ENCODE measurements around the gene CHD1.

Gene CHD1

GRCh38 chr5:98928873-98929709, at the start of gene CHD1:
Gene CHD1 (minus strand): TSS chr5:98929007. CDS start chr5:98926386, 2,621 bp downstream.
- Histone ChIP-seq H3K9me3 (replicated peaks in 1 of 11) (no peaks in the 10 kb centered on the region), H4K20me1 (peaks cover 17 to 49% (median 36%) of the 10 kb centered on the region in 11 experiments; a peak in 20 of 22 replicates), H3K9ac (peak within 1 kb of the TSS; percentile 93 to 100 (median 99)), H3K27ac (peak within 1 kb of the TSS; percentile 95 to 100 (median 100)), H3K36me3 (peaks cover 17 to 27% (median 23%) of the 10 kb centered on the region in 11 experiments), H3K4me3 (peak within 1 kb of the TSS; percentile 78 to 97 (median 93)), H3K27me3 (no peaks in the 10 kb centered on the region), H3K4me1 (peaks cover 47 to 68% (median 60%) of the 10 kb centered on the region in 10 experiments), H3K4me2 (peak within 1 kb of the TSS; percentile 87 to 98 (median 89))
- TF ChIP-seq Cebpa-rat (IDR thresholded peaks at IDR 0.05), result peak; percentile 67 to 100 (median 96); a peak in 20 of 22 replicates

GRCh38 chr5:98978528-98978927, 49.7 kb upstream of the CHD1 start:
- Histone ChIP-seq H4K20me1 (no peaks in the 10 kb centered on the region), H3K27ac (no peak overlapping the region), H3K4me3 (no peak overlapping the region), H3K9ac (no peak overlapping the region), H3K27me3 (no peaks in the 10 kb centered on the region), H3K4me2 (no peak overlapping the region), H3K36me3 (no peaks in the 10 kb centered on the region), H3K4me1 (peaks cover 0 to 15% (median 13%) of the 10 kb centered on the region in 10 experiments; a peak in 17 of 20 replicates), H3K9me3 (replicated peaks in 1 of 11) (no peaks in the 10 kb centered on the region)
- TF ChIP-seq Cebpa-rat (IDR thresholded peaks at IDR 0.05), result no peak

GRCh38 chr5:98977723-98978122, 48.9 kb upstream of the CHD1 start:
- H3K9me3 ChIP-seq (replicated peaks in 1 of 11), result no peaks in the 10 kb centered on the region
- no peak overlapping the region for H3K9ac ChIP-seq
- no peak overlapping the region for H3K4me3 ChIP-seq
- peaks cover 4 to 15% (median 13%) of the 10 kb centered on the region in 10 experiments; a peak in 18 of 20 replicates for H3K4me1 ChIP-seq
- no peak for TF ChIP-seq Cebpa-rat (IDR thresholded peaks at IDR 0.05)
- H3K27ac ChIP-seq, result no peak overlapping the region
- H3K36me3 ChIP-seq, result no peaks in the 10 kb centered on the region
- H3K4me2 ChIP-seq, result no peak overlapping the region
- H4K20me1 ChIP-seq, result no peaks in the 10 kb centered on the region
- no peaks in the 10 kb centered on the region for H3K27me3 ChIP-seq

GRCh38 chr5:98975682-98976407, 47.0 kb upstream of the CHD1 start:
- TF ChIP-seq Cebpa-rat (IDR thresholded peaks at IDR 0.05), result no peak
- Histone ChIP-seq H3K27ac (no peak overlapping the region), H3K4me3 (no peak overlapping the region), H4K20me1 (no peaks in the 10 kb centered on the region), H3K27me3 (no peaks in the 10 kb centered on the region), H3K4me1 (peaks cover 4 to 15% (median 13%) of the 10 kb centered on the region in 10 experiments; a peak in 18 of 20 replicates), H3K9ac (no peak overlapping the region), H3K36me3 (no peaks in the 10 kb centered on the region), H3K4me2 (peak overlapping the region in 10 of 11 experiments; percentile 9 to 63 (median 37); a peak in 19 of 22 replicates), H3K9me3 (replicated peaks in 1 of 11) (no peaks in the 10 kb centered on the region)

GRCh38 chr5:98975223-98975622, 46.4 kb upstream of the CHD1 start:
- Histone ChIP-seq H3K27me3 (no peaks in the 10 kb centered on the region), H3K27ac (no peak overlapping the region), H3K9me3 (replicated peaks in 1 of 11) (no peaks in the 10 kb centered on the region), H4K20me1 (no peaks in the 10 kb centered on the region), H3K36me3 (no peaks in the 10 kb centered on the region), H3K4me2 (peak overlapping the region in 4 of 11 experiments; percentile 24 to 63 (median 46); a peak in 2 of 22 replicates), H3K9ac (no peak overlapping the region), H3K4me3 (no peak overlapping the region), H3K4me1 (peaks cover 4 to 15% (median 13%) of the 10 kb centered on the region in 10 experiments; a peak in 18 of 20 replicates)
- TF ChIP-seq Cebpa-rat (IDR thresholded peaks at IDR 0.05), result no peak

- Histone ChIP-seq H3K27me3 (no peaks in the 10 kb centered on the region), H3K9ac (no peak overlapping the region), H3K4me2 (no peak overlapping the region), H3K36me3 (no peaks in the 10 kb centered on the region), H3K4me3 (no peak overlapping the region), H3K4me1 (peaks cover 0 to 4% (median 0%) of the 10 kb centered on the region in 10 experiments; a peak in 1 of 20 replicates), H3K9me3 (replicated peaks in 1 of 11) (peaks cover 4 to 19% (median 10%) of the 10 kb centered on the region in 11 experiments; a peak in 19 of 22 replicates), H4K20me1 (no peaks in the 10 kb centered on the region), H3K27ac (no peak overlapping the region)
- no peak for TF ChIP-seq Cebpa-rat (IDR thresholded peaks at IDR 0.05)
These were observed 40.6 kb upstream of the CHD1 start for GRCh38 chr5:98969400-98969799.

- Histone ChIP-seq H3K4me3 (no peak overlapping the region), H3K27ac (no peak overlapping the region), H3K9ac (no peak overlapping the region), H3K36me3 (no peaks in the 10 kb centered on the region), H3K9me3 (replicated peaks in 1 of 11) (peaks cover 4 to 19% (median 10%) of the 10 kb centered on the region in 11 experiments; a peak in 19 of 22 replicates), H3K27me3 (no peaks in the 10 kb centered on the region), H3K4me2 (no peak overlapping the region), H4K20me1 (no peaks in the 10 kb centered on the region), H3K4me1 (peaks cover 0 to 2% (median 0%) of the 10 kb centered on the region in 10 experiments; a peak in 1 of 20 replicates)
- TF ChIP-seq Cebpa-rat (IDR thresholded peaks at IDR 0.05), result no peak
These were observed 39.3 kb upstream of the CHD1 start for GRCh38 chr5:98968056-98968564.

GRCh38 chr5:98965226-98965625, 36.4 kb upstream of the CHD1 start:
- Histone ChIP-seq H4K20me1 (no peaks in the 10 kb centered on the region), H3K27me3 (no peaks in the 10 kb centered on the region), H3K4me2 (no peak overlapping the region), H3K4me3 (no peak overlapping the region), H3K4me1 (no peaks in the 10 kb centered on the region), H3K27ac (no peak overlapping the region), H3K9ac (no peak overlapping the region), H3K9me3 (replicated peaks in 1 of 11) (peaks cover 4 to 19% (median 10%) of the 10 kb centered on the region in 11 experiments; a peak in 19 of 22 replicates), H3K36me3 (no peaks in the 10 kb centered on the region)
- no peak for TF ChIP-seq Cebpa-rat (IDR thresholded peaks at IDR 0.05)

- Histone ChIP-seq H3K4me1 (no peaks in the 10 kb centered on the region), H3K36me3 (no peaks in the 10 kb centered on the region), H3K4me3 (no peak overlapping the region), H3K27me3 (no peaks in the 10 kb centered on the region), H4K20me1 (no peaks in the 10 kb centered on the region), H3K9ac (no peak overlapping the region), H3K4me2 (no peak overlapping the region), H3K27ac (no peak overlapping the region), H3K9me3 (replicated peaks in 1 of 11) (peaks cover 4 to 19% (median 10%) of the 10 kb centered on the region in 11 experiments; a peak in 19 of 22 replicates)
- TF ChIP-seq Cebpa-rat (IDR thresholded peaks at IDR 0.05), result no peak
These were observed 35.8 kb upstream of the CHD1 start for GRCh38 chr5:98964621-98965020.
